ENCODE data around the gene PSAP. TPM values are rescaled to one million over a fixed set of nuclear protein-coding genes. Genes with fewer than 3 reads are reported as not detected.

The PSAP gene
- total RNA-seq, 1 donor from 2014 or later: 108 TPM

DNA sequence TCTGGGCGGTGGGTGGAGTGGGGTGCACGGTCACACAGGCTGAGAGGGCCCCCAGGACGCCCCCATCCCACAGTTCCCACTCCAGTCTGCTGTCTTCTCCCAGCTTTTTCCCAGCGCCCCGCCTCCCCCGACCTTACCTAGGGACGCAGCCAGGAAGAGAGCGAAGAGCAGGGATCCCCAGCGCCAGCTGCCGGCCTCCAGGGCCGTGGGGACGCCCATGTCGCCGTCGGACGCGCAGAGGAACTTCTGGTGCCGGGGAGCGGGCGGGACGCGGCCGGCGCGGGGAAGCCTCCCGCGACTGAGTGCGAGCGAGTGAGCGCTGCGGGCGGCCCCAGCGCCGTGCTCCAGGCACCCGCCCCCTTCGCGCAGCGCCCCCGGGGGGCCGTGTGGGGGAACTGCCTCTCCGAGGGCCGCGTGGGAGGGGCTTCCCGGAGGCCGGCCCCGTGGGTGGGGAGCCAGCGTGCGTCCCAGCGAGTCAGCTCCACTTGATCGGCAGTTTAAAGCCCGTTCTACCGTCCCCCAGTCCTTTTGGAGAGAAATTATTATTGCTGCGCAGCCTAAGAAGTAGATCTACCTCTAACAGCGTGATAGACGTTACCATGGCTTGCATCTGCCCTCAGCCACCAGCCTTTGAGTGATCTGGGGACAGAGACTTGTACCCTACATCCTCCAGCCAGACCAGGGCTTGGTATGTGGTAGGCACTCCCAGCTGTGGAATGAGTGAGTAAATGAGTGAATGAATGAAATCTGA, 77.7 kb downstream of the PSAP start, which contains the start of gene VSIR:
VSIR (minus strand) TSS at position 300 of the 751 bp plus-strand sequence; CDS start at position 219, 81 bp downstream.
- Mint-ChIP-seq H3K36me3 (ENCODE audit: low read depth) (peaks cover 30% of the 10 kb centered on the region), H3K27me3 (ENCODE audit: low read depth) (no peaks in the 10 kb centered on the region), H3K4me3 (ENCODE audit: low read depth) (peak within 1 kb of the TSS; percentile 86), H3K4me1 (ENCODE audit: low read depth) (peaks cover 54% of the 10 kb centered on the region), H3K27ac (peak within 1 kb of the TSS; percentile 97), H3K9me3 (no peaks in the 10 kb centered on the region)
- peak; percentile 92 for DNase-seq (ENCODE audit: low spot score)
- intact Hi-C loops (cut with micrococcal nuclease): loop anchor here (1.0 to 10.0 kb wide), 3 partner anchors 47 to 457 kb away; no protein-coding TSS in a partner anchor

DNA sequence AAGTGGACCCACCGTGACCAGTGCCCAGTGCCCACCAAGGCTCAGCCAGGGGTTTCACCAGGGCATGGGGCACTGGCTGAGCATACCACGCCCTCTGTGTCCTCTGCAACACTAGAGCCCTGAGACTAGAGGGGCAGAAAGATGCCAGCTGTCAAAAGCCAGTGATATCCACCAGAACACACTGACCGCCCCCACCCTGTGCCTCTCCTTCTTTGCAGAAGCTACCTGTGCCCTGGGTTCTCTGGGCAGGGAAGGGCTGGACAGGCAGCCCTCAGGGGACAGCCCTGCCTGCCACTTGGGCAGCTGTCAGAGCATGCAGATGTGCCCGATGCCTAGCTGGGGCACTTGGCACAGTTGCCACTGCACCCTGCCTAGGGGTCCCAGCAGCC, 78.2 kb downstream of the PSAP start:
- H3K4me3 Mint-ChIP-seq (ENCODE audit: low read depth): peak overlapping the region; percentile 86
- no peak for DNase-seq (ENCODE audit: low spot score)
- no peaks in the 10 kb centered on the region for H3K9me3 Mint-ChIP-seq
- intact Hi-C loops (cut with micrococcal nuclease): loop anchor here (1.0 to 10.0 kb wide), 4 partner anchors 47 to 457 kb away; no protein-coding TSS in a partner anchor
- peaks cover 57% of the 10 kb centered on the region for H3K4me1 Mint-ChIP-seq (ENCODE audit: low read depth)
- H3K36me3 Mint-ChIP-seq (ENCODE audit: low read depth): peaks cover 34% of the 10 kb centered on the region
- H3K27me3 Mint-ChIP-seq (ENCODE audit: low read depth): no peaks in the 10 kb centered on the region
- peak overlapping the region; percentile 97 for H3K27ac Mint-ChIP-seq

DNA sequence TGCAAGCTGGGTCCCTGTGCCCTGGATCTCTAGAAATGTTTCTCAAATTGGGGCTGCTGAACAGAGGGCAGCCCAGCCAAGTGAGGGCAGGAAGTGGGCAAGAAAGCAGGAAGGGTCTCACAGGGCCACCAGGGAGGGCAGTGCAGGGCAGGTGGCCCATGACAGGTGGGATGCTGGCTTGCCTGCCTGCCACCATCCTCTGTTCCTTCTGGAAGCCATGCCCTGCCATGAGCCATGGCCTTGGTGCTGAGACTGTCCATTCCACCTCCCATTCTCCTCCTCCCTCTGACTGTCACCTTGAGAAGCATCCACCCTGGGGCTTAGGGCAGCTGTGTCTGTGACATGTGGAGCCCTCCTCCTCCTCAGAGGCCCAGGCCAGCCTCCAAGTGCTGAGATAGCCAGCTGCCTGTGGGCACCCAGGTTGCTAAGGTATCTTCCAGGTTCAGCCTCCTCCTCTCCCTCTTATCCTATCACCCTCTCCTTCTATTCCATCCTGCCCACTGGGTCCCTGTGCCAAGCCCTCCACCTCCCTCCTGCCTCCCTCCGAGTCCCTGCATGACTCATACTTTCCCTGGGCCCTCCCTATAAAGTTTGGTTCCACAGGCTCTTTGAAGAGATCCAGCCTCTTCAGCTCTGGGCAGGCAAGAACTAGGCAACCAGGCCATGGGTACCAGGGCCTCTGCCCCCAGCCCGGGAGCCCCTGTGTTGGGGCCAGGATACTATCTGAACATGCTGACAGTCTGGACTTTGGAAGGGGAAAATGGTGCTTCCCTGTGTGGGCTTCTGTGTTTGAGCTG, 79.0 kb downstream of the PSAP start:
- H3K9me3 Mint-ChIP-seq: no peaks in the 10 kb centered on the region
- H3K27ac Mint-ChIP-seq: peak overlapping the region; percentile 97
- H3K36me3 Mint-ChIP-seq (ENCODE audit: low read depth): peaks cover 42% of the 10 kb centered on the region
- no peak for DNase-seq (ENCODE audit: low spot score)
- H3K4me3 Mint-ChIP-seq (ENCODE audit: low read depth): peak overlapping the region; percentile 86
- intact Hi-C loops (cut with micrococcal nuclease): loop anchor here (1.0 to 10.0 kb wide), 2 partner anchors 78 to 167 kb away; no protein-coding TSS in a partner anchor
- H3K27me3 Mint-ChIP-seq (ENCODE audit: low read depth): no peaks in the 10 kb centered on the region
- peaks cover 64% of the 10 kb centered on the region for H3K4me1 Mint-ChIP-seq (ENCODE audit: low read depth)

DNA sequence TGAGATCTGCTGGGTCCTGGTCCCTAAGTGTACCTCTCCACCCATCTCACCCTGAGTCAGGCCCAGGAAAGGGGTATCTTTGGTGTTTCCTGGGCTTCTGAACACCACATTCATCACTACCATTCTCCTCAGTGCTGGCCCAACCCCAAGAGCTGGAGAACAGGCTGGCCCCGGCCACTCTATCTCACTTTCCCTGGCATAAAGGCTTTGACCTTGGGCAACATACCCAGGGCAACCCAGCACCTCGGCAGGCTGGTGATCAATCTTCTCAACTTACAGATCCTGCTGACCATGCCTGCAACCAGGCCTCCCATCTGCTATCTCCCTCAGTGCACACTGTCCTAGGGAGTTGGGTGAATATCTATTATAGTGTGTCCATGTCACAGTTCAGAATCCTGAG, 79.8 kb downstream of the PSAP start:
- DNase-seq (ENCODE audit: low spot score): no peak
- Mint-ChIP-seq H3K4me1 (ENCODE audit: low read depth) (peaks cover 66% of the 10 kb centered on the region), H3K9me3 (no peaks in the 10 kb centered on the region), H3K4me3 (ENCODE audit: low read depth) (peak overlapping the region; percentile 86), H3K27ac (peak overlapping the region; percentile 97), H3K27me3 (ENCODE audit: low read depth) (no peaks in the 10 kb centered on the region), H3K36me3 (ENCODE audit: low read depth) (peaks cover 49% of the 10 kb centered on the region)
- intact Hi-C loops (cut with micrococcal nuclease): loop anchor here (10.0 kb wide), 1 partner anchor 166 kb away; no protein-coding TSS in a partner anchor

DNA sequence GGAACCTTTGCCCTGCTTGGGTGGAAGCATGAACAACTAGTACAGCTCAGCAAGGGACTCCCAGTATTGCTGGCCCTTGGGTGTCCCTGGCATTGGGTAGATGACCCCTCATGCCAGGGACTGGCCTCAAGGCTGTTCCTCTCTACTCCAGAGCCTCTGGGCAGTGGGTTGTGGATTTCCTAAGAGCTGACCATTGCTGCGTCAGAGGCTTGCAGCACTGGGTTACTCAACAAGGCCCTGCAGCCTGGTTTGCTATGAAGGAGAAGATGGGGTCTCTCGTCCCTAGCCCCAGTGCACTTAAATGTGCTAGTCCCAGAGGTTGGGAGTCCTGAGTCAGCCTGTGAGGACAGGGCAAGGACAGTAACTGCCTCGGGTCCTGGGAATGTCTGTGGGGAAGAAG, 80.3 kb downstream of the PSAP start:
- intact Hi-C loops (cut with micrococcal nuclease): loop anchor here (10.0 kb wide), 1 partner anchor 166 kb away; no protein-coding TSS in a partner anchor
- no peaks in the 10 kb centered on the region for H3K27me3 Mint-ChIP-seq (ENCODE audit: low read depth)
- no peaks in the 10 kb centered on the region for H3K9me3 Mint-ChIP-seq
- H3K4me1 Mint-ChIP-seq (ENCODE audit: low read depth): peaks cover 65% of the 10 kb centered on the region
- peak overlapping the region; percentile 86 for H3K4me3 Mint-ChIP-seq (ENCODE audit: low read depth)
- H3K27ac Mint-ChIP-seq: peak overlapping the region; percentile 97
- H3K36me3 Mint-ChIP-seq (ENCODE audit: low read depth): peaks cover 52% of the 10 kb centered on the region
- DNase-seq (ENCODE audit: low spot score): no peak

DNA sequence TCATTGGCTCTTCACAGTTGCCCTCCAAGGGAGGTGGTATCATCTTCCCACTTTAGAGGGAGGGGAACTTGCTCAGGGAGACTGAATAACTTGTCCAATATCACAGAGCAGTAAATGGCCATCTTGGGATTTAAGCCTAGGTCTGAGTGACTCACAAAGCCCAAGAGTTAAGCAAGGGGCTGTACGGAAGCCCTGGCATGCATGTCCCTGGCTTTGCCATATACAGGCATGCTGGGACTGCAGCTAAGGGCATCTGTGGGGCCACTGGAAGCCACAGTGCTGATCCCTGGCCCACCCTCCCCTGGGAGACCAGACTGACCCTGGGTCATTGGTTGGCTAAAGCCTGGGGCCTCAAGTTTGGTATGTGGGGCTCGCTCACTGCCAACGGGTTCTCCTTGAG, 80.8 kb downstream of the PSAP start:
- H3K9me3 Mint-ChIP-seq: no peaks in the 10 kb centered on the region

DNA sequence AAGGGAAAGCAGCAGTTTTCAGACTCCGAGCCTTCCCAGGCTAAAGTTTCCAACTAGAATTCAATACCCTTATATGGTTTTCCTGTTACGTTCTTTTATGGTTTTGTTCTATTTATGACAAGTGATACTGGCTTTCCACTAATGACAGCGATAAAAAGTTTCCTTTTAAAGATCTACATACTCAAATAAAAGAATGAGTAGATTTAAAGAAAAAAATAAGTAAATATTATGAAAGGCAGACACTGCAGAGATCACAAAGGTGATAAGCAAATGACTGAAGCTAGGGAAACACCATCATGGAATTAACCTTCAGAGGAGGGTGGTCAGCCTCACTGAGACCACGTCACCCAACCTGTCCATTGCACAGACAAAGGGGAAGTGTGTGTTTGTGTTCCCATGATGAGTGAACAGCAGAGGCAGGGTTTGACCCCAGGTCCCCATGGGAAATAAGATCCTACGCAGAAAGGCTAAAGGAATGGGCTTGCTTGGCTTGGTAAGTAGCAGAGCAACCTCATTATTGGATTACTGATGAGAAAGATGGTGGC, 81.7 kb downstream of the PSAP start:
- peak overlapping the region; percentile 78 for H3K4me3 Mint-ChIP-seq (ENCODE audit: low read depth)
- H3K27me3 Mint-ChIP-seq (ENCODE audit: low read depth): no peaks in the 10 kb centered on the region
- H3K36me3 Mint-ChIP-seq (ENCODE audit: low read depth): peaks cover 63% of the 10 kb centered on the region
- DNase-seq (ENCODE audit: low spot score): no peak
- intact Hi-C loops (cut with micrococcal nuclease): loop anchor here (1.0 to 2.0 kb wide), 4 partner anchors 12 to 81 kb away; partner anchors contain the start of gene PSAP
- no peaks in the 10 kb centered on the region for H3K9me3 Mint-ChIP-seq
- H3K27ac Mint-ChIP-seq: peak overlapping the region; percentile 97
- peaks cover 67% of the 10 kb centered on the region for H3K4me1 Mint-ChIP-seq (ENCODE audit: low read depth)

More for the DNA sequence above, 80.8 kb downstream of the PSAP start:
- no peak for DNase-seq (ENCODE audit: low spot score)
- intact Hi-C loops (cut with micrococcal nuclease): loop anchor here (10.0 kb wide), 1 partner anchor 165 kb away; no protein-coding TSS in a partner anchor
- Mint-ChIP-seq H3K4me3 (ENCODE audit: low read depth) (peak overlapping the region; percentile 86), H3K4me1 (ENCODE audit: low read depth) (peaks cover 66% of the 10 kb centered on the region), H3K27me3 (ENCODE audit: low read depth) (no peaks in the 10 kb centered on the region), H3K36me3 (ENCODE audit: low read depth) (peaks cover 56% of the 10 kb centered on the region), H3K27ac (peak overlapping the region; percentile 97)

DNA sequence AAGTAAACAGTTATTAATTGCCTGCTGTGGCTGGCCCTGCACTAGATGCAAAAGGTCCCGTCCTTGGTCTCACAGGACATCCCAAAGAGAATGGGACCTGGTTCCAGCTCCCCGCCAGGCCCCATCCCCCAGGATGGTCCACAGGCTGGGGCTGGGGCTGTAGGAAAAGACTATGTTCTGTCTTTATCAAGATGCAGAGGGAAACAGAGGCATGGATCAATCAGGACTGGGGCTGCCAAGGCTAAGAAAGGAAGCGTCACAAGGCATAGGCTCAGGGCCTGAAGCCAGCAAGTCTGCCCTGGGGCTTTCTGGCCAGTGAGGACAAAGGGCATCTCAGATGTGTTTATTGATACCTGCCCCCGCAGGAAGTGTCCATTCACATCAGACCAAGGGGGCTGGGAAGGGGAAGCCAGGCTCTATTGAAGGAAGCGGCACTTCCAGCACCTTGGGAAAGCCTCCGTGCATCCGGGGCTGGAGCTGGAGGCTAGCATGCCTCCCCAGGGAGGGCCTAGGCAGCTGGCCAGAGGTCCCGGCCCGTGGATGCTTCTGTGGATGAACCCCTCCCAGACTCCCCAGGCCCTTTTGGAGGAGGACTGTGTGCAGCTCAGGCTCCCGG, 83.5 kb downstream of the PSAP start:
- no peaks in the 10 kb centered on the region for H3K9me3 Mint-ChIP-seq
- H3K36me3 Mint-ChIP-seq (ENCODE audit: low read depth): peaks cover 75% of the 10 kb centered on the region
- peaks cover 60% of the 10 kb centered on the region for H3K4me1 Mint-ChIP-seq (ENCODE audit: low read depth)
- no peaks in the 10 kb centered on the region for H3K27me3 Mint-ChIP-seq (ENCODE audit: low read depth)
- H3K27ac Mint-ChIP-seq: peak overlapping the region; percentile 97
- no peak for DNase-seq (ENCODE audit: low spot score)
- intact Hi-C loops (cut with micrococcal nuclease): loop anchor here (2.0 kb wide), 1 partner anchor 83 kb away; the partner anchor contains the start of gene PSAP
- peak overlapping the region; percentile 42 for H3K4me3 Mint-ChIP-seq (ENCODE audit: low read depth)

DNA sequence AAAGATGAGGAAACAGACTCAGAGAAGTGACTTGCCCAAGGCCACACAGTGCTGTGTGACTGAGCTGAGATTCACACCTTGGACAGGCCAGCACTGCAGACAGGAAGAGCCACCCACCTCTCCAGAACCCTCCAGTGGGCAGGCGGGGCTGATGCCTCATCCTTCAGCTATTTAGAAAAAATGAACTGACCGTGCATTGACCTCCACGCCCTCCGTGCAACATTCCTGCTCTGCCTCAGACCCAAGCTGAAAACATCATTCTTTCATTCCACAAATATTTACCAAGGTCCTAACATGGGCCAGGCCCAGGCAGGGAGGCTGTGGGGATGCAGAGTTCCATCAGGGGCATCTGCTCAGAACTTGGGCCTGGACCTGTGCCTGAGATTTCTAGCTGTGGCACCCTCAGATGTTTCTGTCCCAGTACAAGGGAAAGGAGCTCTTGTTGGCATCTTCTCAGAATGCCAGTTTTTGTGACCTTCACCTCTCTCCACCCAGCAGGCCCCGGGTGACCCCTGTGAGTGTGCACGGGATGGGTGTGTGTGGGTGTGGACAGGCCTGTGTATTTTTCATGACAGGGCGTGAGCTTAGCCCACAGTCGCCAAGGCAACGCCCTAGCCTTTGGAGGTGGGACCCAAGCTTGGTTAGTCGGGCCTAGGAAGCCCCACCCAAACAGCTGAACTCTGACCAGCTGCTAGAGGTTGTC, 84.2 kb downstream of the PSAP start:
- intact Hi-C loops (cut with micrococcal nuclease): no loop called here
- Mint-ChIP-seq H3K9me3 (no peaks in the 10 kb centered on the region), H3K27ac (peak overlapping the region; percentile 70), H3K4me3 (ENCODE audit: low read depth) (no peak overlapping the region), H3K4me1 (ENCODE audit: low read depth) (peaks cover 55% of the 10 kb centered on the region), H3K27me3 (ENCODE audit: low read depth) (no peaks in the 10 kb centered on the region), H3K36me3 (ENCODE audit: low read depth) (peaks cover 72% of the 10 kb centered on the region)
- DNase-seq (ENCODE audit: low spot score): no peak
